GM21515 (cell line): ENCODE results near the gene PGBD5.

Experiments
- ATAC-seq: cut with Tn5 transposase; IDR thresholded peaks from one replicate; pipeline ENCODE4 v1.9.1; 2021; ENCODE audit not compliant: unreplicated experiment

PGBD5 gene

DNA sequence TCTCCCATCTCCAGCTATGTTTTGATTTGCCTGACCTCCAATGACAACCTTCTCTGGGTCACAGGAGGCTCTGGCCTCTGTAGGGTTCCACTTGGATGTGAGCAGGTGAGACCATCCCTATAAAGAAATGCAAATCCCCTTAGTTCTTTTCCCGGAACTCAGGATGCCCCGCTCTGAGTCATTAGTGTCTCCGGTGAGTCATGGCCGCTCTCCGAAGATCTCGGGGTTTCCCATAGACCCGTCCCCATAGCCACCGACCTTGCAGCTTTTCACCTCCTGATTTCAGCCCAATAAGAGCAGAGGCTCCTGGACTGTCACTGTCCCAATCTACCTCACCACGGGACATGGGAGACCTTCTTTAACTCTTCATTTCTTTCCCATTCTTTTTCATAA lies 98.2 kb downstream of the PGBD5 start:
- ATAC-seq, result peak; percentile 66

DNA sequence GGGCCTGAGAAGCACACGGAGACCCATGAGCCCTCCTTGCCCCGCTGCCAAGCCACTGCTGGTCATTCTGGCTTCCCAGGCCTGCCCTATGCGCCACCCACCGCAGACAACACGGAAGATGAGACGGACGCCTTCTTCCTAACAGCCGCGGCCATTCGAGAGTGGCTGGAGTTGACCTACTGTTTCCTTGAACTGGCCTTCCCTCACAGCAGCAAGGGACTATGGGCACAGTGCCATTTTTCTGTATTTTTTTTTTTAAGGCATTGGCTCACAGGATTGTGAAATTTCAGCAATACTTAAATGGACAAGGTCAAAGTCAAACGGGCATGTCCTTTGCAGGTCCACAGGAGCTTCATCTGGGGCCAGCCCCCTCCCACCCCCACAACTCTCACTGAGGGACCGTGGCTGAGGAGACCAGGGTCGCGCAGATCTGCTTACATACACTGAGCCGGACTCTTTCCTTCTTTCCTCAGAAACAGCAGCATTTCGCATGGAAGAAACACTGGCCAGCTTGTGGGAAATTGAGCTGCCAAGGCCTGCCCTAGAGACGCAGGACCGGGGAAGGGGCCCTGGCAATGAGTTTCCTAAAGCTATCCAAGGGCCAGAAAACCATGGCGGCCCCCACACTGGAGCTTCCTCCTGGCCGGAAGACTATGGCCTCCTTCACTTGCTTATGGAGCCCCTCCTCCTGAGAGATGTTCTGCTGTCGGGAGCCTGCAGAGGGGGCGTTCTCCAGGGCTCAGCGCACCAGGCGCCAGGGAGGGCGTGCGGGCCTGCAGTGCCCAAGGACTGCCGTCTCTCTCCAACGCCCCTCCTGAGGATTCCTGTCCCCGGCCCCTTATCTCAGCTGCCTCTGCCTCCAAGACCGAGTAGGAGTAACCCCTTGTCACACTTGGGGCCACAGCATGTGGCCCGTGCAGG lies 98.9 kb downstream of the PGBD5 start:
- ATAC-seq, result peak; percentile 18

DNA sequence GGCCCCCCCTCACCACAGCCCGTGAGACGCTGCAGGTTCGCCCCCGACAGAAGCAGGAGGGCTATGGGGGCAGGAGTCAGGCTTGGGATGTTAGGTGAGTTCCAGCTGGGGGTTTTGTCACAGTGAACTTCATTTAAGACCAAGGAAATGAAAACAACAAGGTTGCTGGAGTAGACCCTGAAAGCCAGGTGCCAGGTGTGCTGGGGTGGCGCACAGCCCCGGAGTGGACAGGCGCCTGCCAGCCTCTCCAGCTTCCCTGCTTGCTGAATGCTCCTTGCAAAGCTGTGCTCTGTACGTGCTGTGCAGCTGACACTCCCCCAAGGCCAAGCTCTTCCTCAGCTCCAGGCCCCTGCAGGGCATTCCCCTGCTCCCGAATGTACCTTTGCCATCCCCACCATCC lies 102.4 kb downstream of the PGBD5 start:
- no peak for ATAC-seq

DNA sequence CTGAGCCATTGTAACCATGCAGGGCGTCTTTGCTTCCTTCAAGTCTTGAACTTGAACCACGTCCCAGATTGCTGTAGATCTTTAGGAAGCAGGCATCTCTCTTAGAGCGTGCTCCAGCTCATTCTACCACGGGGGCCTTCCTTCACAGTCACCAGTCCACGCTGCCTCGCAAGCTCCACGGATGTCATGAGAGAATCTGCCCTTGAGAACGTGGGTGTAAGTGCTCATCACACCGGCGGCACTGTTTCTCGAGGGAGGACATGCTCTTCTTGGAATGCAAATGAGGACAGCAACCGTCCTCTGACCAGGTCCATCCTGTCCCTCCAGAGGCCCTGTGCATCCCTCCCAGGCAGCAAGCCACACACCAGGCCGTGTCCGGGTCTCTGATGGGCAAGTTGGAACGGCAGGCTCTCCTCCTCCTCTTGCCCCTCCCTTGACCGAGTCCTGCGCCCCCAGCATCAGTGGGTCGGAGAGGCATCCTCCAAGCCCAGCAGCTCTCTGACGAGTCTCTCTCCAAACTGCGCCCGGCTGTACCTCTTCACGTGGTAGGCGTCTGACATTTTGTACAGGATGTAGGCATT lies 103.1 kb downstream of the PGBD5 start:
- ATAC-seq, result no peak

DNA sequence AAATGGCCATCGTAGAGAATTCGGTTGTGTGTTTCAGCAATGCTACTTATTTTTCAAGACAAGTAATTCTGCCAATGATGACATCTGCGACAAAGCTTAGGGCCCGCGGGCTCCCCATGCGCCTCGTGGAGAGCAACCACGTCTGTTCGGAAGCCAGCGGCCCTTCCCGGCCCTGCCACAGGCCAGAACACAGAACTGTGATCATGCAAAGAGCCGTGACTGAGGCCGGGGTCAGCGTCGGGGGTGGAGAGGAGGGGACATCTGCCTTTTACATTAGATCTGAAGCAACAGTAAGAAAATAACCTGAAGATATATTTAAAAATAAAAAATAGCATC lies 103.7 kb downstream of the PGBD5 start:
- no peak for ATAC-seq

DNA sequence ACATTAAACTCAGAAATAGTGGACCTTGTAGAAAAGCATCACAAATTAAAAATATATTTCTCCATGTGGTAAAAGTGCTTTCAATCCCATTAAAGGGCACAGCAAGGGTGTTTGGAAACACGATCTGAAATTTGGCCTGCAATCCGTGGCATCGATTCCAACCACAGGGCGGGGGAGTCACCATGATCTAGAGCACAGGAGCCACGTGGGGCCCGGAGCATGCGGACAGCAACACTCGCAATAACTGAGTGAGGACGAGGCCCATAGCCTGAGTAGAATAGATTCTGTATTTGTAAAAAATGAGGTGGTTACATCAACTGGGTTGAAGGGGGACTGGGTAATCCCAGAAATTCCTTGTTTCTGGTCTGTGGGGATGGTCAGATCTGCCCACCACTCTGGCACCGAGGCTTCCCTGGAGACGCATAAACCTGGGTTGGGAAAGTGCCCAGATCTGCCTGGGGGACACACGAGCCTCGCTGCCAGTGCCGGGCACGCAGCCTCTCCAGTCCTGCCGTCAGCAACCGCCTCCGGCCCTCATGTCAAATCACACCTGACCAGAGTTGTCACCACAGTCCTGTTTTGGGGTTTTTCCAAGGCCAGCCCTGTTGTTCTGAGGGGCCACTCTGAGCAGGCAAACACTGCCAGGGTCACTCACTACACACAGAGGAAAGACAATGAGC lies 104.3 kb downstream of the PGBD5 start:
- ATAC-seq, result no peak

DNA sequence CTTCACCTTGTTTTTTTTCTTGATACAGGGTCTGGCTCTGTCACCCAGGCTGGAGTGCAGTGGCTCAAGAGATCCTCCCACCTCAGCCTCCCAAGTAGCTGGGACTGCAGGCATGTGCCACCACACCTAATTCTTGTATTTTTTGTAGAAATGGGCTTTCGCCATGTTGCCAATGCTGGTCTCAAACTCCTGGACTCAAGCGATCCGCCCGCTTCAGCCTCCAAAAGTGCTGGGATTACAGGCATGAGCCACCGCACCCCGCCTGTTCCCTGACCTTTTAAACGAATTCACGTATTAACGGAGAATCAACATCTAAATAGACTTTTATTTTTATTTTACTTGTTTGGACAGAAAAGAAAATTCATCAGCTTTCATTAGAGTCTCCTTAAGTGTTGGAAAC lies 104.8 kb downstream of the PGBD5 start:
- no peak for ATAC-seq

DNA sequence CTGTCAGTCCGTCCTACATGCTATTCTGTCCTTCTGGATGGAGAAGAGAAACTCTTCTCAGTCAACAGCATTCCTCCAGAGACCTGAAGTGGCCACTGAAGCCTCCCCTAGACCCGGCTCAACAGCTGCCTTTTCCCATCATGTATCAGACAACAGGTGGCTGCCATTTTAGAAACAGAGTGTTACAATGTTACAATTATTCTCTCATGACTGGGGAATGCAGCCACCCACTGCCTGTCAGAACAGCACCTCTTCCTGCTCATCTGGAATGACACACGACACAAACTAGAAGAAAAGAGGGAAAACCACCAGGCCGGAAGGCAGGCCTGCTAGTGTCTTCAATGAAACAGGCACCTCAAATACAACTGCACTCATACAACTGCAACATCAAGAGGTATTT lies 105.3 kb downstream of the PGBD5 start:
- ATAC-seq, result no peak

DNA sequence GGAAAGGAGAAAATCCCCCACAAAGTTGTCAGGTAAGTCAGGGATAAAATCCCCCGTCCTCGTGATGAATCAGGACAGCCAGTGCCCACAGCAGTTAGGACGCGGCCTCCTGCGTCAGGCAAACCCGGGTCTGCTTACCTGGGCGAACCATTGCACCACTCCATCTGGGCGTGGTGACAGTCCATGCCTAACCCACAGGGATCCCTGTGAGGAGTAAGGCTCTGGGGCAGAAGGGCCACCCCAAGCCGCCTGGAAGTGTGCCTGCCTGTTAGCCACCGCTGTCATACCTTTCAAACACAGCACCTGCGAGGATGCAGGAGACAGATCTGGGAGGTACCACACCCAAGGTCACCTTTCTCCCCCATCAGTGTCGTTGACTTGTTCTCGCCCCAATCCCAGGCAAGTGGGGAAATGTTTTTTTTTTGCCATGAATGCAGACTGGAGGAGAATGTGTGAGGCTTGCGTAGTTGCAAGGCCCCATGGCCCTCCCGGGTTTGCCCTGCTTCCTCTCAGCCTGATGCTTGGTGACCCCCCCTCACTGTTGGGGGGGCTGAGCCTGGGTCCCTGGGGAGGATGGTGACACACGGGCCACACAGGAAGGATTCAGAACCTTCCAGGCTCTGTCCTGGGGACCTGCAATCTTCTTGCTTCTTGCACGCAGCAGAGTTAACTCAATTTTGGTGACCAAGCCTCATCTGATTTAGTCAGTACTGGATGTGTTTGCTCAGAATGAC lies 107.0 kb downstream of the PGBD5 start:
- no peak for ATAC-seq

DNA sequence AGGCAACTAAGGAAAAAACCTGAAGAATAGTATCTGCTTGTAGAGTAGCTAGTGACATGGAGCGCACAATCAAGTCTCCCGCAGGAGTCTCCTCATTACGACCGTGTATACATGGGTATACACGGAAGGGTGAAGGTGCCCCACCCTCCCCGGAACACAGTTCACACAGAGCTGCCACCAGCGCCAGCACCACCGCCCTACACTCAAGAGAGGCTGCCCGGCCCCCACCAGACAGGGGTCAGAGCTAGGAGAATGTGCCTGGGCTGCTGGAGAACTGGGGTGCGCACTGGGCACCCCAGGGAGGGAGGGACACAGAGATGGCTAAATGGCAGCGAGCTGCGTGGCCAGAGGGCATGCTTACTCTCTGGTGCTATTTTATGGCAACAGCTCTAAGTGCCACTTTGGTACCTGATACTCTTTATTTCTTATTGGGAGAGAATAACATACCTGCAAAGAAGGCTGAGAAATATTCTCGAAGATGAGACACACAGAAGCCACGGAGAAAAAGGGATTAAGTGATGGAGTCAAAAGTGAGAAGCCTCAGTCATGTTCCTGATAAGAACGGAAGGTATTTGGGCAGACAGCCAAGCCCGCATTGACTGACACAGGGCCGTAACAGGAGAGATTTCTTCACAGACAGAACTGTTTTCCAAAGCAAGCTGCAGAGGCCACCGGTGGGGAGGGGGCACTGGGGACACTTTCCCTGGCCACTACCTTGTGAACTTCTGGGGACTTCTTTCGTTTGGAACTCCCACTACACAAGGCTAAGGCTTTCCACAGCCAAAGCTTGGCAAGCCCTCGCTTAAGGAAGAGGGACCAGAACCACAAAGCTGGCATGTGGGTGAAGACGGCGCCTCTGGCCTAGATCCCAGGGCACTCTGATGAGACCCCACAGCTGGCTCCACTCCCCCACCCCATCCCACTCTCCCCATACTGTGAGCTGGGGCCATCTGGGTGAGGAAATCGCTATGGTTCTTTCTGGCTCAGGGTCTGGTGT lies 108.0 kb downstream of the PGBD5 start:
- ATAC-seq, result no peak

DNA sequence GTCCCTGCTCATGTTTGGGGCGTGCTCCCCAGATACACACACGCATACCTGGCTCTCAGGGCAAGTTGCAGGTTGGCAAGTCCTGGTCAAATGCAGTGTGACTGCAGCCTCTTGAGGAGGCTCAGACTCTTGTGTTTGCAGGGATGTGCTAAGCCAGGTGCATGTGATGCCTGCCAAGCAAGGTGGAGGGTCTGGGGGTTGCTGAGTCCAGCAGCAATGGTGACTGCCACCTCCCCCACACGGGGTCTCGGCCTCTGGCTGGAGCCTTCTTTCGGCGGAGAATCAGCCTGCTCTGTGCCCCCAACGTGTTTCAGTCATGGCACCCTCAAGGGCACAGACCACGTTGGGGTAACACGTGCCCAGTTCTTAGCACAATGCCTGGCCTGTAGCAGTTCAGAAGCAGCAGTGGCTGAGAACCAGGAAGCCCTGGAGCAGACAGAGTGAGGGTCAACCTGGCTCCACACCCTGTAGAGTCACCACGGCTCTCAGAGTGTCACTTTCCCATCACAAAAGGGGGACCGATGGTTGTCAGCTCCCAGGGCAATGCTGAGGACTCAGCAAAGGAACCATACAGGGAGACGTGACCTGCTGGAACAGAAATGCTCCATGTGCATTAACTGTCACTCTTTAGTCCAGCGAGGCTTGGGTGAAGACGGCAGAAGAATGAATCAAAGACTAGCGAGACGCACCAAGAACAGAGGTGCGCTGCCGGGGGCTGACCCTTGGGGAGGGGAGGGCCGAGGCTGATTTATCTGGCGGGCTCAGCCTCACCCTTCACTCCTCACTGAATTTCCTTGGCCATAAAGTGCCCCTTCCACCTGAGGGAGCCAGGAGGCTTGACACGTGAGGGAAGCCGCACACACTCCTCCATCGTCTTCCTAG lies 109.0 kb downstream of the PGBD5 start:
- no peak for ATAC-seq

DNA sequence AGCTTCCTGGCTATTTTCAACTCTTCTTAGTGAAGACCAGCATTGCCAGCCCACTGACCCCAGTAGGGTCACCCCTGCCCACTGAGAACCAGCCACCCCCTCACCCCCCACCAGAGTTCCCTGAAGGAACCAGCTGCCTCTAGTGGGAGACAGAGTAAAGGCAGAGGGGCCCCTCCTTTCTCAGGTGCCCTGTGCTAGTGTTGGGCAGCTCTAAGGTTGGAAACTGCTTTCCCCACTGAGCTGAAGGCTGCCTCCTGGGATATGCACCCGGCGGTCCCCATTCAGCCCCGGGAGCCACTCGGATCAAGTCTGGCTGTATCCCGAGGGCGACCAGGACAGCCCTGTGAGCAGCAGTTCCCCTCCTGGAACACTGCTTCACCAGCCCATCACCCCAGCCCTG lies 111.0 kb downstream of the PGBD5 start:
- no peak for ATAC-seq

DNA sequence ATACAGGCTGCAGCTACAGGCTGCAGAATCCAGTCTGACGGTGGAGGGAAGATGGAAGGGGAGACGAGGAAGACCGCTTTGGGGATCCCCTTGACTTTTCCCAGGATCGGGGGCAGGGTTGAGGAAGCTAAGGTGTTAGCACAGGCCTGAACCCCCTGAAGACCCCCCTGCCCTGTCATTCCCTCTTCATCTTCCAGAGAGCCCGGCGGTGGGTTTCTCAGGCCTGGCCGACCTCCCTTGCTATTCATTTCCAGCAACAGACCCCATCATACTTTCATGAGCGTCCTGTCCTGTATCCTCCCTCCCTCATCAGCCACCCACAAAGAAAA lies 112.0 kb downstream of the PGBD5 start:
- ATAC-seq, result no peak

DNA sequence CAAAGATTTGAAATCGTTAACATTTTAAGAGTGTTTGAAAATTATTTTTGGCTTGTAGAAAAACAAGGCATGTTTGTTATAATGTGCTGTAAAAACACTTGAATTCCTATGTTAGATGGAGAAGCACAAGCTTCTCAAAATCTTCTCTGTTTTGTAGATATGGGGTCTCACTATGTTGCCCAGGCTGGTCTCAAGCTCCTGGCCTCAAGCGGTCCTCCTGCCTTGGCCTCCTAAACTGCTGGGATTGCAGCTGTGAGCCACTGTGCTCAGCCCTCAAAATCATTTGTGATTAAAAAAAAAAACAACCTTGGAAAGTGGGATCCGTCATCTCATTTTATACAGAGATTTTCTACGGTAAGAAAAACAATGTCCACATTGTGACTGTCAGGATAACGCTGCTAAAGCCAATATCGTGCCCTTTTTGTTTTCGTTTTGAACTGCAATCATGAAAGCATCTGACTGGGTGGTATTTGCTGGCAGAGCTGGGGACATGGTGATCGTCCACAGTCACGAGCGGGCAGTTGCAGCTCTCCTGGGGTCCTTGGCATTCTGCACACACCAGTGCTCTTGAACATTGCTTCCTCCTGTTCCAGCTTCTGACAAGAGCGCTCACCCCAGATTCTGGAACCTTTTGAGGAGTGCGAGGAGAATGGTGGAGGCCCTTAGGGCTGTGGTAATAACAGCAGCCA lies 112.5 kb downstream of the PGBD5 start:
- no peak for ATAC-seq

DNA sequence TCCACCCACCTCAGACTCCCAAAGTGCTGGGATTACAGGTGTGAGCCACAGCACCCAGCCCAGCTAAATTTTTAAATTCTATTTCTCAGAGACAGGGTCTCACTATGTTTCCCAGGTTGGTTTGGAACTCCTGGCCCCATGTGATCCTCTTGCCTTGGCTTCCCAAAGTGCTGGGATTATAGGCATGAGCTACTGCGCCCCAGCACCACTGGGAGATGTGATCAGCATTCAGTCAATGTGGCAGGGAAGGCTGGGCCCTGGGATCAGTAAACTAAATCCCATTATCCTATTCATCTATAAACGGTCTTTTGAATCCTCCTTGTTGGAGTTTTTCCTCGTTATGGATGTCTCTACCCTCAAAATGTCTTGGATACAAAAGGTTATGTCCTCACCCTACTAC lies 113.5 kb downstream of the PGBD5 start:
- ATAC-seq, result no peak

DNA sequence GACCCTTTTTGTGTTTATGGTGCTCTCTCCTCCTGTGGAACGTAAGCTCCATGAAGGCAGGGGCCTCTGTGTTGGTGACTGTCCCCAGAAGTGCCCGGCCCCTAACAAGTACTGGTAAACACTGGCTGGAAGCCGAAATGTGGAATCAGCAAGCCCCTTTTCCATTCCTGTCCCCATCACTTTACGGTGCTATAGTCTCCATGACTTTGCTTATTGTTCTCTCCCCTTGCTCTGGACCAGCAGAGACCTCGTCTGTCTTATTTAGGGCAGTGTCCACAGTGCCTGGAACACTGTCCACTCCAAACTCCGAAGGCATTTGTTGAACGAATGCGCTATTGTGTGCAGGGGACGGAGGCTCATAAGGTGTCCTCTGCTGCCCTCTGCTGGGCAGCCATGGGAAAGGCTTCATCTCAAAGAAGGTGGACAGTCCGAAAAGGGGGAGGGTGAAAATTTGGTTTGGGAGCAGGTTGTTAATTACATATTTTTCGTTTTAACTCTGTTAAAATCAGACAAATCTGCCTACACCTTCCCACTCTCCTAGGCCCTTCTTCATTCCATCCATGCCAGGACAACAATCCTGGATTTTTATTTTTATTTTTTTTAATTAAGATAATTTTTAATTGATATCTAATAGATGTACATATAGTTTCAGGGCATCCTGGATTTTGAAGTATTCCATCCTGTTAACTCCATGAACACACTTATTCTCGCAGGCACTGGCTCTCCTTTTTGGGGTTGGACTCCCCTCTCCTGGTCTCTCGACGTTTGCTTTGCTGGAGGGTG lies 115.6 kb downstream of the PGBD5 start:
- peak; percentile 69 for ATAC-seq

DNA sequence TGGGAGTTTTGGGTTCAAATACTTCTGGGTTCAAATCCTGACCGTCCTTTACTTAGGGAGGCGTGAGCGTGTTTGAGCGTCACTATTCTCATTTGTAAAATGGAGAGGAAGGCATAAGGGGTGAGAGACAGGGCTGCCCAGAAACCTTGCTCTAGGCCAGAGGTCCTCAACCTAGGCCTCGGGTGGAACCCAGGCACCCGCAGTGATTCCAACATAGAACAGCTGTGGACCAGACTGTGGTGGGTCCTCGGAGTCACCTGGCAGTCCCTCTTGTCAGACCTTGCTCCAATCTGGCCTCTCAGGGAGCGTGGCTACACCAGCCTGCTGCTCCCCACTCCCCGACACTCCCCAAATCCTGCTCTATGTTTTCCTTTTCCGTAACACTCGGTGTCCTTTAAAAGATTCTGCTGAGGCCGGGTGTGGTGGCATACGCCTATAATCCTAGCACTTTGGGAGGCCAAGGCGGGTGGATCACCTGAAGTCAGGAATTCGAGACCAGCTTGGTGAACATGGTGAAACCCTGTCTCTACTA lies 116.4 kb downstream of the PGBD5 start:
- ATAC-seq, result no peak

DNA sequence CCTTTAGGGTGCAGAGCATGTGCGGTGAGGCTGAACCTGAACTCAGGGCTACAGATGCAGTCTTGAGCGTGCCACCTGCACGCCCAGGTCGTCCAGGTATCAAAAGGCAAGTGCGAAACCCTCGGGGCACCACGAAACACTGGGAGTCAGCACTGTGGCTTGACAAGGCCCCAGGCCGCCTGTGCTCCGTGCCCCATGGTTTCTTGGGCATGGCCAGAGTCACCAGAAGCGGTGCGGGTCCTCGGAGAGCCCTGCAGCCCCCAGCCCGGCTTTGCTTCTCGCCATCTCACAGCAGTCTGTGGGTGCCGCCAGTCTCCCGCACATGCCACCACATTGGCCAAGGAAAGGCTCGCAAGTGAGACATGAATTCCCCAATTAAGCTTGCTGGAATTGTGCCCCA lies 117.3 kb downstream of the PGBD5 start:
- ATAC-seq, result no peak
